ENCODE results near the gene FPR2.

The FPR2 gene

DNA sequence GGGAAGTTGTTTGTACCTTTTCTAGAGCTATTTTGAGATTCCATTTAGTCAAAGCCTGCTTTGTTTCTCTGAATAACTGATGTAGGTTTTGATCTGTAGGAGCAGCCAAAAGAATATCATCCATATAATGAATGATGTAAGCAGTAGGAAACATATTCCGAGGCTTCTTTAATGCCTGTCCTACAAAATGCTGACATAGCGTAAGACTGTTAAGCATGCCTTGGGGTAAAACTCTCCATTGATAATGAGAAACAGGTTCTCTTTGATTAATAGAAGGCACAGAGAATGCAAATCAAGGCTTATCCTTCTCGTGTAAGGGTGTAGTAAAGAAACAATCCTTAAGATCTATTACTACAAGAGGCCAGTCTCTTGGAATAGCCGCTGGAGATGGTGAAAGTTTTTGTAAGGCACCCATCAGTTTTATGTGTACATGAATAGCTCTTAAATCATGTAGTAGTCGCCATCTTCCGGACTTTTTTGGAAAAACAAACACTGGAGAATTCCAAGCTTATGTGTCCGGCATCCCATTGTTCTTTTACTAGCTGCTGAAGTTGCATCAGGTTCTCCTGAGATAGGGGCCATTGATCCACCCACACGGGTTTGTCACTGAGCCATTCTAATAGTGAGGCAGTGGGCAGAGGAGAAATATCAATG lies 47.5 kb downstream of the FPR2 start:
- DNase-seq = peak; percentile 89 to 95
- Histone ChIP-seq H3K4me3 (ENCODE audit: low read depth, low read length) (no peak overlapping the region), H3K4me1 (ENCODE audit: control insufficient read depth in 1 of 2, insufficient read depth in 2 of 2, low read length in 2 of 2) (peaks cover 6 to 10% of the 10 kb centered on the region in 2 experiments), H4K8ac (ENCODE audit: low read depth, low read length) (no peak overlapping the region), H3K4me2 (ENCODE audit: low read length) (no peak overlapping the region), H3K36me3 (ENCODE audit: control insufficient read depth in 1 of 2, insufficient read depth in 2 of 2, low read length in 2 of 2) (no peaks in the 10 kb centered on the region), H3K27ac (ENCODE audit: low read depth, low read length) (peak overlapping the region; percentile 92), H4K91ac (ENCODE audit: low read depth, low read length) (no peak overlapping the region), H2BK5ac (ENCODE audit: low read depth, low read length, poor library complexity) (no peak overlapping the region), H2BK12ac (ENCODE audit: low read length) (no peak overlapping the region), H2AFZ (ENCODE audit: insufficient read depth, low read length, poor library complexity) (no peak overlapping the region), H3K79me2 (ENCODE audit: control insufficient read depth, insufficient read depth, low read length, poor library complexity) (no peaks in the 10 kb centered on the region), H3K14ac (ENCODE audit: low read length) (no peak overlapping the region), H3K9ac (ENCODE audit: low read length) (no peak overlapping the region), H2AK5ac (ENCODE audit: low read length) (no peak overlapping the region), H3K9me3 (ENCODE audit: insufficient read depth, low read depth, low read length) (peaks cover 5% of the 10 kb centered on the region), H3K23ac (ENCODE audit: low read length) (no peak overlapping the region), H3K27me3 (ENCODE audit: insufficient read depth, low read length) (no peaks in the 10 kb centered on the region), H4K12ac (ENCODE audit: low read depth, low read length) (no peak overlapping the region), H3K18ac (ENCODE audit: low read length) (no peak overlapping the region), H3K79me1 (ENCODE audit: low read length) (peaks cover 9% of the 10 kb centered on the region), H3K4ac (ENCODE audit: low read depth, low read length) (no peak overlapping the region), H2BK120ac (ENCODE audit: insufficient read depth, low read length, poor library complexity) (no peak overlapping the region)
- WGBS (ENCODE audit: extremely low coverage, insufficient coverage, insufficient read length) = no CpG with 5 or more reads among the region's 8 CpGs

DNA sequence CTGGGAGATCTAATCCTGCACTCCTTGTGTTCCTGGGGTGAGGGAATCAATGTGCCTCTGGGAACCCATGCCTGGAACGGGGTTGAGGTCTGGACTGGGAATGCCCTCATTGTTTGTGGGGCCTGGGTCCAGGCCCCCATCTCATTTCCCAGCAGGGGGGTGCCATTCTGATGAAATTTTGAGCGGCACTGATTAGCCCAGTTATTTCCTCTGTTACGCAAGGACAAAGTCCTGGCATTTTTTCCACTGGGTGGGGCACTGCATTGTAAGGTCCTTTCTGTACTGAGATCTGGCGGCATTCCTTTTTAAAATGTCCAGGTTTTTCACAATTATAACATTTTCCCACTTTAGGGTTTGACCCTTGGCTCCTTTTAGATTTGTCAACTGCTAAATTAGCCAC lies 48.8 kb downstream of the FPR2 start:
- Histone ChIP-seq H3K4me2 (ENCODE audit: low read length) (no peak overlapping the region), H4K91ac (ENCODE audit: low read depth, low read length) (peak overlapping the region; percentile 53)

DNA sequence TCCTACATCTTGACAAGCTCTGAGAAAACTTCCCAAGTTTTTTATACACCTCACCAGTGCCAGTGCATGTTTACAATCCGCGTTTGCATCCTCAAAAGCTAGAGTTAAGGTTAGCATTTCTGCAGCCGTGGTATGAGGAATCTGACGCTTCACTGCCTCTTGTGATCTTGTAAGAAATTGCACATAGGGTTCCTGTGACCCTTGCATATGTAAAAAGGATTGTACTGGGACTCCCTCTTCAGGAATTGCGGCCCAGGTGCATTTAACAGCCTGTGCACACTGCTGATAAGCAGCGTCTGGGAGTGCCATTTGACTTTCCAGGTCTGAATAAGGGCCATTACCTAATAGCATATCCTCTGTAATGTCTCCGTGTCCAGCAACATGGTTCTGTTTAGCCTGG lies 49.2 kb downstream of the FPR2 start:
- no peak overlapping the region for H3K9ac ChIP-seq (ENCODE audit: low read length)
- H3K4me2 ChIP-seq (ENCODE audit: low read length) = no peak overlapping the region
- no peaks in the 10 kb centered on the region for H3K27me3 ChIP-seq (ENCODE audit: insufficient read depth, low read length)
- H3K36me3 ChIP-seq (ENCODE audit: control insufficient read depth in 1 of 2, insufficient read depth in 2 of 2, low read length in 2 of 2) = no peaks in the 10 kb centered on the region
- no peak overlapping the region for H2BK12ac ChIP-seq (ENCODE audit: low read length)
- H2BK120ac ChIP-seq (ENCODE audit: insufficient read depth, low read length, poor library complexity) = no peak overlapping the region
- WGBS (ENCODE audit: extremely low coverage, insufficient coverage, insufficient read length) = no CpG with 5 or more reads among the region's 7 CpGs
- no peaks in the 10 kb centered on the region for H3K79me2 ChIP-seq (ENCODE audit: control insufficient read depth, insufficient read depth, low read length, poor library complexity)
- peaks cover 4% of the 10 kb centered on the region for H3K79me1 ChIP-seq (ENCODE audit: low read length)
- no peak overlapping the region for H3K27ac ChIP-seq (ENCODE audit: low read depth, low read length)
- H3K18ac ChIP-seq (ENCODE audit: low read length) = no peak overlapping the region
- peaks cover 5% of the 10 kb centered on the region for H3K9me3 ChIP-seq (ENCODE audit: insufficient read depth, low read depth, low read length)
- no peak overlapping the region for H2AFZ ChIP-seq (ENCODE audit: insufficient read depth, low read length, poor library complexity)
- peaks cover 6% of the 10 kb centered on the region in 2 experiments for H3K4me1 ChIP-seq (ENCODE audit: control insufficient read depth in 1 of 2, insufficient read depth in 2 of 2, low read length in 2 of 2)
- H4K8ac ChIP-seq (ENCODE audit: low read depth, low read length) = no peak overlapping the region
- H3K4me3 ChIP-seq (ENCODE audit: low read depth, low read length) = no peak overlapping the region
- no peak overlapping the region for H3K4ac ChIP-seq (ENCODE audit: low read depth, low read length)
- H3K23ac ChIP-seq (ENCODE audit: low read length) = no peak overlapping the region
- no peak overlapping the region for H2AK5ac ChIP-seq (ENCODE audit: low read length)
- H4K91ac ChIP-seq (ENCODE audit: low read depth, low read length) = no peak overlapping the region
- no peak overlapping the region for H4K12ac ChIP-seq (ENCODE audit: low read depth, low read length)
- H2BK5ac ChIP-seq (ENCODE audit: low read depth, low read length, poor library complexity) = no peak overlapping the region
- DNase-seq = peak; percentile 91 to 93
- H3K14ac ChIP-seq (ENCODE audit: low read length) = no peak overlapping the region

More for the DNA sequence above, 48.8 kb downstream of the FPR2 start:
- no peak overlapping the region for H3K14ac ChIP-seq (ENCODE audit: low read length)
- no peak overlapping the region for H4K8ac ChIP-seq (ENCODE audit: low read depth, low read length)
- no peak overlapping the region for H3K4ac ChIP-seq (ENCODE audit: low read depth, low read length)
- WGBS (ENCODE audit: extremely low coverage, insufficient coverage, insufficient read length) = no CpG with 5 or more reads among the region's 4 CpGs
- no peak overlapping the region for H2BK5ac ChIP-seq (ENCODE audit: low read depth, low read length, poor library complexity)
- H2BK120ac ChIP-seq (ENCODE audit: insufficient read depth, low read length, poor library complexity) = no peak overlapping the region
- DNase-seq = peak; percentile 65 to 85
- no peak overlapping the region for H3K27ac ChIP-seq (ENCODE audit: low read depth, low read length)
- no peak overlapping the region for H2BK12ac ChIP-seq (ENCODE audit: low read length)
- H3K4me1 ChIP-seq (ENCODE audit: control insufficient read depth in 1 of 2, insufficient read depth in 2 of 2, low read length in 2 of 2) = peaks cover 6% of the 10 kb centered on the region in 2 experiments
- no peaks in the 10 kb centered on the region for H3K36me3 ChIP-seq (ENCODE audit: control insufficient read depth in 1 of 2, insufficient read depth in 2 of 2, low read length in 2 of 2)
- no peak overlapping the region for H3K18ac ChIP-seq (ENCODE audit: low read length)
- no peaks in the 10 kb centered on the region for H3K27me3 ChIP-seq (ENCODE audit: insufficient read depth, low read length)
- H3K23ac ChIP-seq (ENCODE audit: low read length) = no peak overlapping the region
- H2AK5ac ChIP-seq (ENCODE audit: low read length) = no peak overlapping the region
- peaks cover 4% of the 10 kb centered on the region for H3K79me1 ChIP-seq (ENCODE audit: low read length)
- no peaks in the 10 kb centered on the region for H3K79me2 ChIP-seq (ENCODE audit: control insufficient read depth, insufficient read depth, low read length, poor library complexity)
- no peak overlapping the region for H2AFZ ChIP-seq (ENCODE audit: insufficient read depth, low read length, poor library complexity)
- no peak overlapping the region for H3K4me3 ChIP-seq (ENCODE audit: low read depth, low read length)
- H3K9me3 ChIP-seq (ENCODE audit: insufficient read depth, low read depth, low read length) = peaks cover 5% of the 10 kb centered on the region
- H3K9ac ChIP-seq (ENCODE audit: low read length) = no peak overlapping the region
- no peak overlapping the region for H4K12ac ChIP-seq (ENCODE audit: low read depth, low read length)

GRCh38 chr19:51811344-51811743 lies 50.4 kb downstream of the FPR2 start:
- peak in 1 of 2 donors; percentile 47 for DNase-seq
- no CpG with 5 or more reads among the region's 11 CpGs for WGBS (ENCODE audit: extremely low coverage, insufficient coverage, insufficient read length)
- no peak overlapping the region for H2BK120ac ChIP-seq (ENCODE audit: insufficient read depth, low read length, poor library complexity)
- H3K27ac ChIP-seq (ENCODE audit: low read depth, low read length) = no peak overlapping the region
- no peak overlapping the region for H2AFZ ChIP-seq (ENCODE audit: insufficient read depth, low read length, poor library complexity)
- no peaks in the 10 kb centered on the region for H3K36me3 ChIP-seq (ENCODE audit: control insufficient read depth in 1 of 2, insufficient read depth in 2 of 2, low read length in 2 of 2)
- no peak overlapping the region for H3K4me2 ChIP-seq (ENCODE audit: low read length)
- no peak overlapping the region for H2AK5ac ChIP-seq (ENCODE audit: low read length)
- no peak overlapping the region for H3K9ac ChIP-seq (ENCODE audit: low read length)
- H3K9me3 ChIP-seq (ENCODE audit: insufficient read depth, low read depth, low read length) = peaks cover 9% of the 10 kb centered on the region
- H2BK5ac ChIP-seq (ENCODE audit: low read depth, low read length, poor library complexity) = no peak overlapping the region
- H3K79me1 ChIP-seq (ENCODE audit: low read length) = no peaks in the 10 kb centered on the region
- no peak overlapping the region for H3K4me3 ChIP-seq (ENCODE audit: low read depth, low read length)
- no peaks in the 10 kb centered on the region for H3K27me3 ChIP-seq (ENCODE audit: insufficient read depth, low read length)
- H4K91ac ChIP-seq (ENCODE audit: low read depth, low read length) = no peak overlapping the region
- H4K12ac ChIP-seq (ENCODE audit: low read depth, low read length) = no peak overlapping the region
- no peaks in the 10 kb centered on the region for H3K4me1 ChIP-seq (ENCODE audit: control insufficient read depth in 1 of 2, insufficient read depth in 2 of 2, low read length in 2 of 2)
- H3K79me2 ChIP-seq (ENCODE audit: control insufficient read depth, insufficient read depth, low read length, poor library complexity) = no peaks in the 10 kb centered on the region
- H4K8ac ChIP-seq (ENCODE audit: low read depth, low read length) = no peak overlapping the region
- H3K4ac ChIP-seq (ENCODE audit: low read depth, low read length) = no peak overlapping the region
- H2BK12ac ChIP-seq (ENCODE audit: low read length) = no peak overlapping the region
- no peak overlapping the region for H3K18ac ChIP-seq (ENCODE audit: low read length)
- H3K23ac ChIP-seq (ENCODE audit: low read length) = no peak overlapping the region
- no peak overlapping the region for H3K14ac ChIP-seq (ENCODE audit: low read length)
